Measurements from ENCODE around the gene RAD9A. TPM values are rescaled to one million over a fixed set of nuclear protein-coding genes. Genes with fewer than 3 reads are reported as not detected.

Gene RAD9A
- total RNA-seq, 6 donors from 2014 or later, result 20.4 to 115 (median 28.2) TPM

- WGBS, 2 donors, result 41% methylated on average over 12 of the region's 13 CpGs; no CpG with 5 or more reads in 1 of the 2 donors
These were observed 18.1 kb downstream of the RAD9A start for GRCh38 chr11:67409781-67410368.

GRCh38 chr11:67410369-67410831 is 18.6 kb downstream of the RAD9A start:
- peak overlapping the region in 1 of 4 donors; percentile 60 for H3K27ac ChIP-seq
- no peak for DNase-seq
- TF ChIP-seq CTCF (IDR thresholded peaks at IDR 0.05) (no peak), EP300 (IDR thresholded peaks at IDR 0.05) (no peak), POLR2A (IDR thresholded peaks at IDR 0.05) (no peak), POLR2AphosphoS5 (IDR thresholded peaks at IDR 0.05) (no peak)
- H3K4me3 ChIP-seq, result no peak overlapping the region
- H3K36me3 ChIP-seq, result no peaks in the 10 kb centered on the region
- H3K4me1 ChIP-seq, result peaks cover 9 to 29% (median 26%) of the 10 kb centered on the region in 4 donors
- WGBS, 2 donors, result 74% methylated on average over 13 of the region's 15 CpGs; no CpG with 5 or more reads in 1 of the 2 donors
- H3K9me3 ChIP-seq, result no peaks in the 10 kb centered on the region
- ATAC-seq (ENCODE audit: low FRiP score in 2 of 2), result no peak
- peaks cover 0 to 3% (median 0%) of the 10 kb centered on the region in 4 donors for H3K27me3 ChIP-seq

More at GRCh38 chr11:67409781-67410368, 18.1 kb downstream of the RAD9A start:
- H3K36me3 ChIP-seq, result no peaks in the 10 kb centered on the region
- no peaks in the 10 kb centered on the region for H3K27me3 ChIP-seq
- DNase-seq, result peak in 1 of 2 donors; percentile 70
- peaks cover 4 to 26% (median 21%) of the 10 kb centered on the region in 4 donors for H3K4me1 ChIP-seq
- peak in 1 of 2 donors; percentile 32 for ATAC-seq (ENCODE audit: low FRiP score in 2 of 2)
- H3K27ac ChIP-seq, result peak overlapping the region in 2 of 4 donors; percentile 57 to 60
- H3K4me3 ChIP-seq, result peak overlapping the region in 2 of 4 donors; percentile 24 to 26
- no peaks in the 10 kb centered on the region for H3K9me3 ChIP-seq
- TF ChIP-seq POLR2A (IDR thresholded peaks at IDR 0.05) (peak in 1 of 4 donors; percentile 13), POLR2AphosphoS5 (IDR thresholded peaks at IDR 0.05) (no peak)

GRCh38 chr11:67410984-67411784 is 19.4 kb downstream of the RAD9A start:
- H3K4me1 ChIP-seq, result peaks cover 16 to 36% (median 33%) of the 10 kb centered on the region in 4 donors
- no peak overlapping the region for H3K4me3 ChIP-seq
- WGBS, 2 donors, result 83 to 85% methylated on average over 13 to 16 of the region's 17 CpGs
- H3K27me3 ChIP-seq, result peaks cover 0 to 3% (median 0%) of the 10 kb centered on the region in 4 donors
- H3K9me3 ChIP-seq, result no peaks in the 10 kb centered on the region
- DNase-seq (no peak), ATAC-seq (ENCODE audit: low FRiP score in 2 of 2) (no peak)
- TF ChIP-seq EP300 (IDR thresholded peaks at IDR 0.05) (no peak), CTCF (IDR thresholded peaks at IDR 0.05) (no peak), POLR2AphosphoS5 (IDR thresholded peaks at IDR 0.05) (no peak), POLR2A (IDR thresholded peaks at IDR 0.05) (no peak)
- H3K27ac ChIP-seq, result no peak overlapping the region
- H3K36me3 ChIP-seq, result no peaks in the 10 kb centered on the region

GRCh38 chr11:67411785-67412152 is 20.0 kb downstream of the RAD9A start:
- 83% methylated on average over 3 to 7 of the region's 7 CpGs for WGBS, 2 donors
- no peak overlapping the region for H3K27ac ChIP-seq
- H3K4me1 ChIP-seq, result peaks cover 22 to 42% (median 39%) of the 10 kb centered on the region in 4 donors
- H3K4me3 ChIP-seq, result no peak overlapping the region
- TF ChIP-seq CTCF (IDR thresholded peaks at IDR 0.05) (no peak), EP300 (IDR thresholded peaks at IDR 0.05) (no peak), POLR2A (IDR thresholded peaks at IDR 0.05) (no peak)
- no peak for DNase-seq
- H3K36me3 ChIP-seq, result no peaks in the 10 kb centered on the region
- no peaks in the 10 kb centered on the region for H3K9me3 ChIP-seq
- peaks cover 0 to 3% (median 0%) of the 10 kb centered on the region in 4 donors for H3K27me3 ChIP-seq
- ATAC-seq (ENCODE audit: low FRiP score in 2 of 2), result no peak

DNA sequence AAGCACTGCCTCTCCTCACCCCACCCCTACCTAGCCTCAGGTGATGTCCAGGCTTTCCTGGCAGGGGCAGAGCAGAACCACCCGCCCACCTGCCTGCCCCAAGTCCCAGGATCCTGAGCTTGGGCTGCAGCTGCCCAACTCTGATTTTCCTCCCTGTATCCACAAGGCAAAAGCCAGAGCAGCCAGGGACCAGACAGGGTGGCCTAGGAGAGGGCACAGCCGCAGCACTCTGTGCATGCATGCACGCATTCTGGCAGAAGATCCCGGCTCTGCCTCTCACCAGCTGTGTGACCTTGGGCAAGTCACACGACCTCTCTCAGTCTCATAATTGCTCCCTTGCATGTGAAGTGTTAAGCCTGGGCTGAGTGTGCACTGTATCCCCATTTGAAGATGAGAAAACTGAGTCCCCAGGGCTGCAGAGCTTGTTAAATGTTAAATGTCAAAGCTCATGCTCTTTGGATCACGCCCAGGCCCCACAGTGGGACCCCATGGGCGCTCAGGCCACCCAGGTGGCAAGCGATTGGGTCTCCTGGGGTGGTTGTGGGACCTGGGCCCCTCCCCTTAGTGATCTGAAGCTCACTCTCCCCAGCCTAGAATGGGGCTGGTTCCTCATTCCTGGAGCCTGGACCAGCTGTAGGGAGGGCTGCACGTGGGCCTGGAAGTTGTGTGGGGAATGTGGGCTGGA is 20.9 kb downstream of the RAD9A start:
- Histone ChIP-seq H3K9me3 (no peaks in the 10 kb centered on the region), H3K4me3 (no peak overlapping the region), H3K36me3 (no peaks in the 10 kb centered on the region), H3K27ac (no peak overlapping the region), H3K27me3 (peaks cover 0 to 3% (median 0%) of the 10 kb centered on the region in 4 donors), H3K4me1 (peaks cover 24 to 46% (median 45%) of the 10 kb centered on the region in 4 donors)
- TF ChIP-seq EP300 (IDR thresholded peaks at IDR 0.05) (no peak), POLR2A (IDR thresholded peaks at IDR 0.05) (no peak), POLR2AphosphoS5 (IDR thresholded peaks at IDR 0.05) (no peak), CTCF (IDR thresholded peaks at IDR 0.05) (no peak)
- WGBS, 2 donors, result 83 to 89% methylated on average over 6 to 9 of the region's 9 CpGs
- DNase-seq (no peak), ATAC-seq (ENCODE audit: low FRiP score in 2 of 2) (no peak)
